ENCODE data around the gene C1QTNF5. TPM values are rescaled to one million over a fixed set of nuclear protein-coding genes. Genes with fewer than 3 reads are reported as not detected.

Gene C1QTNF5
- total and polyA plus RNA-seq, 2 of the 8 experiments (the other 6 are each of a cell fraction or from before 2014, with no cell fraction given): 2.2 to 2.7 TPM

DNA sequence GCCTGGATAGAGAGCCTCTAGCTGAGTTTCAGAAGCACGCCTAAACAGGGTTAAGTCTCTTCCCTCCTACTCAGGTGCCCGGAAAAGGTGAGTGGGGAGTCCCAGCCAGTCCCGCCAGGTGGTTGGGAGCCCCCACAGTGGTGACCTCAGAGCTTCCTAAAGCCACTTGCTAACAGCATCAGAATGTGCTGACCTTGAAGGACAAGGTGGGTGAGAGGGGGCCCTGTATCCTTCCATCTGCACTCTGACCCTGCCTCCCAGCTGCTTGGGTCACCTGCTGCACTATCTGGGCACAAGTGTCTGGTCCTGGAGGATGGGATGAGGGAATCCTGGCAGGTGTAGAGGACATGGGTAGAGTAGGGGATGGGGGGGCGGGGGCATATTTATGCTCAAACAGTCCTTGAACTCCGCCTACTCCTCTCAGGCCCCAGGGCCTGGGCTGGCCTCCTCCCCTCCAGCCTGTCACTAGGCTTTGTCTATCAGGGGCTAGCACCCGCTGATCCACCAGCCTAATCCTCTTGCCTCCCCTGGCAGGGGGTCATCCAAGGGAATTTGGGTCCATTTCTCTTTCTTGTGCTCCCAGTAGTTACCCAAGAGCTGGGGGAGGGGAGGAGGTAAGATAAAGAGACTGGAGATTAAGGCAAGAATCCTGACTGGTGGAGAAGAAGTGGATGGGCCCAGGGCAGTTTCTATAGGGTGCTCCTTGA lies 37.4 kb upstream of the C1QTNF5 start (continued):
- TF ChIP-seq CHD7 (IDR thresholded peaks at IDR 0.05; ENCODE audit: insufficient replicate concordance, low read length) (no peak), SP4 (IDR thresholded peaks at IDR 0.05; ENCODE audit: low read length) (0 out of 2 replicates have a peak, but pooled peaks have one; percentile 53), CHD2 (IDR thresholded peaks at IDR 0.05; ENCODE audit: low read length) (no peak), SAP30 (IDR thresholded peaks at IDR 0.05; ENCODE audit: insufficient read depth, insufficient replicate concordance, low read length) (no peak), TBP (IDR thresholded peaks at IDR 0.05; ENCODE audit: low read depth, low read length) (no peak), BRCA1 (IDR thresholded peaks at IDR 0.05; ENCODE audit: low read depth, low read length) (no peak), SUZ12 (IDR thresholded peaks at IDR 0.05; ENCODE audit: low read length) (no peak), BACH1 (IDR thresholded peaks at IDR 0.05; ENCODE audit: low read length) (no peak)
- TF ChIP-seq, protein P1, sequence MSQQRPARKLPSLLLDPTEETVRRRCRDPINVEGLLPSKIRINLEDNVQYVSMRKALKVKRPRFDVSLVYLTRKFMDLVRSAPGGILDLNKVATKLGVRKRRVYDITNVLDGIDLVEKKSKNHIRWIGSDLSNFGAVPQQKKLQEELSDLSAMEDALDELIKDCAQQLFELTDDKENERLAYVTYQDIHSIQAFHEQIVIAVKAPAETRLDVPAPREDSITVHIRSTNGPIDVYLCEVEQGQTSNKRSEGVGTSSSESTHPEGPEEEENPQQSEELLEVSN (IDR thresholded peaks at IDR 0.05): no peak
- TF ChIP-seq, protein P2, sequence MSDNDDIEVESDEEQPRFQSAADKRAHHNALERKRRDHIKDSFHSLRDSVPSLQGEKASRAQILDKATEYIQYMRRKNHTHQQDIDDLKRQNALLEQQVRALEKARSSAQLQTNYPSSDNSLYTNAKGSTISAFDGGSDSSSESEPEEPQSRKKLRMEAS (IDR thresholded peaks at IDR 0.05): no peak

All from H1 (cell line).